GM06990 (cell line): ENCODE measurements around the gene ACAD10.

ENCODE experiments used
- DNase-seq: peaks from one replicate; pipeline ENCODE4 v3.0.0-alpha.2; 2011; ENCODE audit not compliant: insufficient read length; ENCODE audit errors: extremely low read depth
- H3K27me3 ChIP-seq: replicated peaks from 2 replicates; pipeline ENCODE4 v1.6.0; 2011; ENCODE audit warnings: low read length; ENCODE audit not compliant: control insufficient read depth, insufficient read depth
- H3K36me3 ChIP-seq: 2 replicates; pipeline ENCODE4 v1.5.1; 2011; ENCODE audit warnings: low read length; ENCODE audit not compliant: control insufficient read depth, insufficient read depth
- H3K4me3 ChIP-seq: replicated peaks from 2 replicates; pipeline ENCODE4 v1.5.1; 2011; ENCODE audit warnings: low read depth, mild to moderate bottlenecking, control low read depth, low read length
- CTCF ChIP-seq: IDR thresholded peaks from 2 replicates; pipeline ENCODE4 v1.5.1; 2011; ENCODE audit warnings: low read length, control low read depth, mild to moderate bottlenecking, inconsistent platforms; ENCODE audit not compliant: insufficient read depth, poor library complexity, severe bottlenecking

Gene ACAD10

GRCh38 chr12:111798182-111798581 lies 112.3 kb downstream of the ACAD10 start:
- no peaks in the 10 kb centered on the region for H3K27me3 ChIP-seq
- TF ChIP-seq CTCF: no peak
- DNase-seq: no peak
- H3K36me3 ChIP-seq: no peaks in the 10 kb centered on the region
- no peak overlapping the region for H3K4me3 ChIP-seq

- Histone ChIP-seq H3K4me3 (no peak overlapping the region), H3K27me3 (no peaks in the 10 kb centered on the region), H3K36me3 (no peaks in the 10 kb centered on the region)
- no peak for TF ChIP-seq CTCF
- no peak for DNase-seq
Measured at GRCh38 chr12:111799758-111800157, 113.9 kb downstream of the ACAD10 start.

- no peak for DNase-seq
- Histone ChIP-seq H3K4me3 (no peak overlapping the region), H3K36me3 (no peaks in the 10 kb centered on the region), H3K27me3 (no peaks in the 10 kb centered on the region)
- no peak for TF ChIP-seq CTCF
Measured at GRCh38 chr12:111803038-111803626, 117.3 kb downstream of the ACAD10 start.

- DNase-seq: no peak
- H3K27me3 ChIP-seq: no peaks in the 10 kb centered on the region
- no peaks in the 10 kb centered on the region for H3K36me3 ChIP-seq
- TF ChIP-seq CTCF: no peak
- no peak overlapping the region for H3K4me3 ChIP-seq
Measured at GRCh38 chr12:111803851-111804250, 118.0 kb downstream of the ACAD10 start.

- no peaks in the 10 kb centered on the region for H3K27me3 ChIP-seq
- DNase-seq: no peak
- no peak overlapping the region for H3K4me3 ChIP-seq
- no peak for TF ChIP-seq CTCF
- H3K36me3 ChIP-seq: no peaks in the 10 kb centered on the region
Measured at GRCh38 chr12:111806304-111806703, 120.5 kb downstream of the ACAD10 start.
